GM10847 (cell line): ENCODE measurements around the gene PLK5.

Experiments
- POLR2A ChIP-seq: IDR thresholded peaks from 2 replicates; pipeline ENCODE4 v1.6.1; 2011; ENCODE audit not compliant: insufficient read length; ENCODE audit errors: extremely low read depth

Gene PLK5

GRCh38 chr19:1487576-1488281, 36.1 kb upstream of the PLK5 start:
- TF ChIP-seq POLR2A, result no peak

DNA sequence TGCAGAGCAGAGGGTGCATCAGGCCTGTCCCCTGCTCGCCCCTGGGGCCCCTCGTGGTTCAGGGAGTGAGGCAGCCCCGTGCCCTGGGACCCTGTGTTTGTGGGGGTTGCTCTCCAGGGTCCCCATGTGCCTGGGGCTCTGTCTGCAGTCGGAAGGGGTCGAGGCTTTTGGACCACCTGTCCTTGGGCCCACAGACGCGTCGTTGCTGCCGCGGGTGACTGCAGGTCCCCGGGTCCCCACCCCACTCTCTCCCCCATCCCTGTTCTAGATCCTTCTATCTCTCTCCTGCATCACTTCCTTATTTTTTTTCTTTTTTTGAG, 35.6 kb upstream of the PLK5 start:
- TF ChIP-seq POLR2A, result no peak

GRCh38 chr19:1489463-1490310, 34.2 kb upstream of the PLK5 start:
- TF ChIP-seq POLR2A, result no peak

DNA sequence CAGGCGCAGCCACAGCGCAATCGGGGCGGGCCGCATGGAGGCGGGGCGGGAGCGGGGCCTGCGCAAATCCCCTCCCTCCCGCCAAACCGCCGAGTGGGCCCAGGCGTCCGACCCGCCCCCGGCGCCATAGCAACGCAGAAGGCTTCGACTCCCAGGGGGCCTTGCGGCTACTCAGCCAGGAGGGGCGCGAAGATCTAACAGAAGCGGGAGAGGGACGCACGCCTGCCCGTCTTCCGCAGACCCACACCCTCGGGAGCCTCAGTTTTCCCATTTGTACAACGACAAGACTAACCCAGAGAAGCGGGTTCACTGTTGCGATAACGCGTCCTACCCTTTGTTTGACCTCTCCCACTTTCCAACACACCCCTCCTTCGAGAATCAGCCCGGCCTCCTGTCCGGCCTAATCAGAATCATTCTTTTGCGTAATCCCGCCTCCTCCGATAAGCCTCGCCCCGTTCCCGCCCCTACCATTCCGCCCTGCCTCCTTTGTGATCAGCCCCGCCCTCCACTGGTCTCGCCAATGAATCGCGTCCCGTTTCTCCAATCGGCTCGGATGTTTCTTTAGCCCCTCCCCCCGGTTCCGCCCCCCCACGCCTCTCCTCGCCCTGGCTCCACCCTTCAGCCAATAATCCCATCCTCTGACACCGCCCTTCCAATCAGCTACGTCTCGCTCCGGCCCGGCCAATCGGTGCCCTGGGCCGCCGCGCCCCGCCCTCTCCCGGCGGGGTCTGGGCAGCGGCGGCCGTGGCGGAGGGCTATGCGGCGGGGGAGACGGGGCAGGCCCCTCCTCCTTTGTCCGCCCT, 33.4 kb upstream of the PLK5 start, which contains the start of gene PCSK4:
Gene PCSK4 (minus strand): TSS at position 40 of the 803 bp plus-strand sequence. CDS start 4 bp downstream, at position 36.
- no peak for TF ChIP-seq POLR2A

- TF ChIP-seq POLR2A, result no peak
These were observed 32.6 kb upstream of the PLK5 start, which contains the start of gene REEP6 for GRCh38 chr19:1491114-1491848. REEP6 (plus strand) TSS chr19:1491181; CDS start chr19:1491270, 89 bp downstream.

GRCh38 chr19:1491849-1492170, 32.1 kb upstream of the PLK5 start:
- TF ChIP-seq POLR2A, result no peak

- TF ChIP-seq POLR2A, result no peak
These were observed 31.3 kb upstream of the PLK5 start for GRCh38 chr19:1492474-1493006.

GRCh38 chr19:1494115-1494815, 29.6 kb upstream of the PLK5 start:
- no peak for TF ChIP-seq POLR2A

DNA sequence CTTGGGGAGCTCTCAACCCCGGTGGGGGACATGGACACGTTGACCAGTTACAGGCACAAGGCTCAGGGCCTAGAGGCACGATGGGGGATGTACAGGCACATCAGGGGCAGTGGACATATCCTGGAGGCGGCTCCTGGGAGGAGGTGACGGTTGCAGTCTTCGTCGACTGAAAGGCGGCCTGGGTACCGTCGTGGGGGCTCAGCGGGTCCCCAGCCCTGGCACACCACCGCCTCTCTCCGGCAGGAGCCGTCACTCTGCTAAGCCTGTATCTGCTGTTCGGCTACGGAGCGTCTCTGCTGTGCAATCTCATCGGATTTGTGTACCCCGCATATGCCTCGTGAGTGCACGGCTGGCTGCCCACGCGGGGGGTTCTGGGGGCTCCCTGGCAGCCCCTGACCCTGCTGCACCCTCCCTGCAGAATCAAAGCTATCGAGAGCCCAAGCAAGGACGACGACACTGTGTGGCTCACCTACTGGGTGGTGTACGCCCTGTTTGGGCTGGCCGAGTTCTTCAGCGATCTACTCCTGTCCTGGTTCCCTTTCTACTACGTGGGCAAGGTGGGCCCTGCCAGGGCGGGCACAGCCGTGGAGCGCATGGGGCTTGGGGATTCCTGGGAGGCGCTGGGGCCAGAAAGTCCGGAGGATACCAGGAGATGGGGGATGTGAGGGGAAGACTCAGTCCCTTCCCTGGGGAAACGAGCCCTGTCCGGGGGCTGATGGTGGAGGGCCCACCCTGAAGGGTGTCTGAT, 28.7 kb upstream of the PLK5 start:
- TF ChIP-seq POLR2A, result no peak

DNA sequence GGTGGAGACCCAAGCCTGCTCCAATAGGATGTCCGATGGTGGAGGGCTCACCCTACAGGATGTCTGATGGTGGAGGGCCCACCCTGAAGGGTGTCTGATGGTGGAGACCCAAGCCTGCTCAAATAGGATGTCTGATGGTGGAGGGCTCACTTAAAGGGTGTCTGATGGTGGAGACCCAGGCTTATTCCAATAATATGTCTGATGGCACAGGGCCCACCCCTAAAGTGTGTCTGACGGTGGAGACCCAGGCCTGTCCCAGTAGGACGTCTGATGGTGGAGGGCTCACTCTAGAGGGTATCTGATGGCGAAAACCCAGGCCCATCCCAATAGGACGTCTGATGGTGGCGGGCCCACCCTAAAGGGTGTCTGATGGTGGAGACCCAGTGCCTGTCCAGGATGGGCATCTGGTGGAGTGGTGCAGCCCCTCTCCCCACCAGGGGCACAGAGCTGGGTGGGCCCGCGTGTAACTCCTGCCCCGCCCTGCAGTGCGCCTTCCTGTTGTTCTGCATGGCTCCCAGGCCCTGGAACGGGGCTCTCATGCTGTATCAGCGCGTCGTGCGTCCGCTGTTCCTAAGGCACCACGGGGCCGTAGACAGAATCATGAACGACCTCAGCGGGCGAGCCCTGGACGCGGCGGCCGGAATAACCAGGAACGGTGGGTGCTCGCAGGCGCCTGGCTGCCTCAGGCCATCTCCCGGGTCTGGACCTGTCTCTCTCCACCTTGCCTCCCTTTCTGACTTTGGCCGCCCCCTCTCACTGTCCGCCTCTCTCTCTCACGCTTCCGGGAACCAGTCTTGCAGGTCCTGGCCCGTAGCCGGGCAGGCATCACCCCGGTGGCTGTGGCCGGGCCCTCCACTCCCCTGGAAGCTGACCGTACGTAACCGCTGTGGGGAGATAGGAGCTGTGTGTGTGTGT, 27.8 kb upstream of the PLK5 start:
- TF ChIP-seq POLR2A, result no peak

- TF ChIP-seq POLR2A, result no peak
These were observed 26.9 kb upstream of the PLK5 start for GRCh38 chr19:1496714-1497577.
